ENCODE data around the gene SENP6. TPM values are rescaled to one million over a fixed set of nuclear protein-coding genes. Genes with fewer than 3 reads are reported as not detected.

Gene SENP6
- total and polyA plus RNA-seq, 9 of the 15 experiments (the other 6 are each of a cell fraction or from before 2014, with no cell fraction given), result 11.1 to 79.4 (median 46.8) TPM

- TF ChIP-seq EZH2 (IDR thresholded peaks at IDR 0.05; ENCODE audit: borderline replicate concordance, low read depth, low read length) (no peak), SMAD3 (CRISPR knock-in tag; conservative IDR thresholded peaks at IDR 0.05) (0 out of 2 replicates have a peak, but pooled peaks have one; percentile 10), HMG20A (CRISPR knock-in tag; conservative IDR thresholded peaks at IDR 0.05) (no peak), ZNF79 (CRISPR knock-in tag; IDR thresholded peaks at IDR 0.05; ENCODE audit: low read depth) (no peak), RUNX1 (IDR thresholded peaks at IDR 0.05; ENCODE audit: low read depth) (no peak; the same call in 1 of the 2 replicates), NR2C2 (CRISPR knock-in tag; IDR thresholded peaks at IDR 0.05) (no peak), NR2C2 (tag; IDR thresholded peaks at IDR 0.05) (no peak), ZNF584 (CRISPR knock-in tag; IDR thresholded peaks at IDR 0.05; ENCODE audit: low read depth) (0 out of 2 replicates have a peak, but pooled peaks have one; percentile 22), ZHX1 (conservative IDR thresholded peaks at IDR 0.05; ENCODE audit: low read length) (no peak), CSDE1 (IDR thresholded peaks at IDR 0.05) (no peak; a peak in 1 of 4 replicates), CBX8 (IDR thresholded peaks at IDR 0.05; ENCODE audit: borderline replicate concordance, extremely low read depth, low read depth, low read length, poor library complexity, severe bottlenecking) (no peak), SMARCE1 (IDR thresholded peaks at IDR 0.05) (no peak), TRIM24 (IDR thresholded peaks at IDR 0.05) (no peak), SPI1 (IDR thresholded peaks at IDR 0.05; ENCODE audit: borderline replicate concordance, low read depth, low read length) (no peak), ZNF318 (IDR thresholded peaks at IDR 0.05; ENCODE audit: borderline replicate concordance in 1 of 2, low read depth in 1 of 2) (no peak), BDP1 (IDR thresholded peaks at IDR 0.05; ENCODE audit: insufficient read depth, insufficient read length) (no peak), BCL6 (CRISPR knock-in tag; IDR thresholded peaks at IDR 0.05) (no peak)
Measured at GRCh38 chr6:75601304-75602245, at the start of gene SENP6 (continued).

Measured in K562 (cell line).